NOMO-1 (cell line): Measurements from ENCODE around the gene PODXL.
"Not testable (repeated sequence)": the region's sequence is repeated elsewhere in the genome, so short reads cannot be mapped to it uniquely, and the experiment has no call there.

ENCODE experiments used
- DNase-seq, 2 experiments: peaks; one replicate each; lab custom pipeline; 2025; ENCODE audit not compliant: unreplicated experiment in 2 of 2; lab: John Stamatoyannopoulos, UW

PODXL gene

GRCh38 chr7:131513245-131514061, 43.0 kb downstream of the PODXL start:
- peak; percentile 24 for DNase-seq

- DNase-seq: no peak
Observed at GRCh38 chr7:131511774-131512535, 44.5 kb downstream of the PODXL start.

GRCh38 chr7:131511071-131511470, 45.4 kb downstream of the PODXL start:
- no peak for DNase-seq

DNA sequence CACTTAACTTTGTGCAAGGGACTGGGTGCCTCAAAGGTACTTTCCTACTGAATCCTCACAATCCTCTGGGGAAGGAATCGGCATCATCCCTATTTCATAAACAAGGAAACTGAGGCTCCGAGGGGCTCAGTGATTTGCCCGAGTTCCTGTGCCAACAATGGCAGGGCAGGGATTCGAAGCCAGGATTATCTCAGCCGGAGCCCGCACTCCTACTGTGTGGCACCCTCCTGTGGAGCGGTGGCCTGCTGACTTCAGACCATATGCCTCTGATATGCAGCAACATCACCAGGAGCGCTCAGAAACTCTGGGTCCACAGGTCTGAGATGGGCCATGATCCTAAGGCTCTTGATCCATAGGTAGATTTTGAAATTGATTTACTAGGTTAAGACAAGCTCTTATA, 46.6 kb downstream of the PODXL start:
- no peak for DNase-seq

DNA sequence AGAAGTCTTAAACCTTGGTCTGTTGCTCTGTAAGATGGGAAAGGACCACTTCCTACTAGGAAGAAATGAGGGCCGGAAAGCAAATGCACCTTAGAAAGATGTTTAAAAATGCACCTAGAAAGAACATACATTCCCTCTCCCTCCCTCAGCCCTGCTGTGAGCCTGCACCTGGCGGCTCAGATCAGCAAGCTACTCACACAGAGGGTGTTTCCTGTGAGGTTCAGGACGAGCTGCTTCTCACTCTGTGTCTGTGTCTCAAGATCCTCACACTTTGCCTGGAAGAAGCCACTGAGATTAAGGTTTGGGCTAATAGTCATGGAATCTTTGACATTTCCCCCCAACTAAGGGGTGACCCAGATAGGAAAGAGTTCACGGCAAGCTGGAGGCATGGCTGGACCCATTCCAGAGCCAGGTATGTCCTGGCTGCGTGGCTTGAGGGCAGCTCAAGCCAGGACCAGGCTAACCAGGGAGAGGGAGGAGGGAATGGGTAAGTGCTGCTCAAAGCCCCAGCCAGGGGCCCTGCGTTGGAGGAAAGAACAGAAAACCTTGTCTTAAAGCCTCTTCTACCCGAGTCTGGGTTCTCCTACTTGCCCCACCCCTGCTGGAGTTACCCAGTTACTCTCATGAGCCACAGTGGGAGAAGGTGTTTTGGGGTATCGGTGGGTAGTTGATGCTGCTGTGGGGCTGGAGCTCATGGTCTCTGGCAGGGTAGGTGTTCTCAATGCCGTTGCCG, 47.5 kb downstream of the PODXL start:
- DNase-seq: no peak

- DNase-seq: peak; percentile 10 to 34
Observed at GRCh38 chr7:131507592-131508331, 48.7 kb downstream of the PODXL start.

DNA sequence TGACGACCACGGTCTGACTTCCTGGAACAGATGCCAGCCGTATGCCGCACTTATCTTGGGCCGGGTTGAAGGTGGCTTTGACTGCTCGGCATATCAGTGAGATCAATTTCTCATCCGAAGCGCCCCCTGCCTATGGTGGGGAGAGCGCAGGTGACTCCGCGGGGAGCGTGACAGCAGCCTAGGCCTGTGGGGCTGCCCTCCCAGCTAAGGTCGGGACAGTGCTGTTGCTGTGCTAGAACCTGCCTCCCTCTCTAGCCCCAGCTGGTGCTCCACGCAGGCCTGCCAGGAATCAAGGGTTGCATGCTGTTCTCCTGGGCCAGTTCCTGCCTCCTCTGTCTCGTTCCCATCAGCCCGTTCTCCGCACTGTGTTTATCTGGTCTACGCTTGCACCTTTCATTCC, 49.8 kb downstream of the PODXL start:
- no peak for DNase-seq

DNA sequence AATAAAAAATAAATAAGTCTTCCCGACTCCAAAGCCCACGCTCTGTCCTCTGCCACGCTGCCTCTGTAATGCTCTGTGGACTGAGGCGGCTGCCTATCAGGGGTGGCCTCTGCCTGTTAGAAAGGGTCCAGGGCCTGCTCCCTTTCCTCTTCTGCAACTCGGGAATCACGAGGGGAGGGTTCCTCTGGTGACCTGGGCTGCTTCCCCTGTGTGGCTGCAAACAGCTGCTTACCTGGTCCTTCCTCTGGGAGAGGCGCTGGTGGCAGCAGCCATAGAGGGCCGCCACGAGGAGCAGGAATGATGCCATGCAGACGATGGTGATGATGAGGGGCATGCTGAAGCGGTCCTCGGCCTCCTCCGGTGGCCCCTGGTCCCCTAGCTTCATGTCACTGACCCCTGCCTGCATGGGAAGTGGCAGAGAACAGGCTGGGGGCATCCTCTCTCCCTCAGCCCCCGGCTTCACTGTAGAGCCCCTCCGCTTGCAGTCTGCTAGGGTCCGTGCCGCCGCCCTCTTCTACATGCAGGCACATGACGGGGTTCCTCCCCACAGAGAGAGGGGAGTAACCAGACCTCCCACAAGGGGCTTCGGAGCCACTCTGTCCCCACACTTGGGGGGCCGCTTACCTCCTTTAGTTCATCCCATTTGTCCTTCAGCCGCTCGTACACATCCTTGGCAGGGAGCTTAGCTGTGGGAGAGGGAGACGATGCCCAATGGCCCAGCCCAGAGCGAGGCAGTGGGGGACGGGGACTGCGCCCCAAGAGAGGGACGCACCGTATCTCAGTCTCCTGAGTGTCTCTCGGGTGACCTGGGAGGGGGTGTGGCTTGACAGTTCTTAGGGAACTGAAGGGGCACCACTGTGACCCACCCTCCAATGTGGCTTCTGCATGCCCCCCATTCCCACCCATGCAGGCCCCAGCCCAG, 50.5 kb downstream of the PODXL start:
- no peak for DNase-seq

- DNase-seq: not testable (repeated sequence)
Observed at GRCh38 chr7:131505037-131505620, 51.3 kb downstream of the PODXL start.

GRCh38 chr7:131504157-131504899, 52.1 kb downstream of the PODXL start:
- DNase-seq: no peak

DNA sequence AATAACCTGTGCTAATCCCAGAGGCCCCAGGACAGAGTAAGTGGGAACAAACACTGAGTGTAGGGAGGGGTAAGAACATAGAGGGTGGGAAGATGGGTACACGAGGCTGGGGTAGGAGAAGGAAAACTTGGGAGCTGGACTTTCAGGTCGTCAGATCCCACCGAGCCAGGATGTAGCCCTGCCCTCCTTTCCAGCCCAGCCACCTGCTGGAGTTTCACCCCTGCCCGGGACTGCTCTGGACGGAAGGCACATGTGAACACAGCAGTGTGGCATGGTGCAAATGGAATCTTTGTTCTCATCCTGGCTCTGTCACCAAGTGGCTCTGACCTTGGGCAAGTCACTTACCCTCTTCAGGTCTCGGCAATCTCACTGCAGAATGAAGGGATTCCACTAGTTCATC, 52.8 kb downstream of the PODXL start:
- no peak for DNase-seq

DNA sequence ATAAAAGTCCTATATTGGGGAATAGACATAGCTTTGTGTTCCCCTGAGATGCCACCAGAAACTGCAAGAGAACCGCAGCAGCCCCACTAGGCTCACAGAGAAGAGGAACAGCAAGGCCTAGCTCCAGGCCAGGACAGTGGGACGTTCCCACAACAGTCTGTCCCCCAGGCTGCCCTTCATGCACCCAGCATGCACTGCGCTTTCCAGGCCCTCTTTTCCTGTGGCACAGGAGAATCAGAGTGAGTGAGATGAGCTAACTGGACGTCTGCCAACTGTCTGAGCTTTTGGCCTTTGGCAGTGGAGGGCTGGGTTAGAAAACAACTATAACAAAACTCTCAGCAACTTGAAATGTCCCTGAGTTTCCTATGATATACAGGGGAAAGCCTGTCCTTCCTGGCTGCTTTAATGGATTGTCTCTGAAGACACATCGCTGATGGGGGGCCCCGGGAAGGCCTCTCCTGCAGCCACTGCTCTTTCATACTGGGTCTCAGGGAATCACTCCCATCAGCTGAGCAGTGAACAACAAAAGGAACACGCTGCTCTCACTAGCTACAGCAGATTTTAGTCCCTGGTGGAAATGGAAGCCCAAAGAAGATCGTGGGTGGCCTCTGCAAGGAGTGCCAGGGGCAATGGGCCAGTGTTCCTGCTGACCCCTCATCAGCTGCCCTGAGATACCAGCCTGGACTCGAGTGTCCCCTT, 53.5 kb downstream of the PODXL start:
- DNase-seq: no peak

DNA sequence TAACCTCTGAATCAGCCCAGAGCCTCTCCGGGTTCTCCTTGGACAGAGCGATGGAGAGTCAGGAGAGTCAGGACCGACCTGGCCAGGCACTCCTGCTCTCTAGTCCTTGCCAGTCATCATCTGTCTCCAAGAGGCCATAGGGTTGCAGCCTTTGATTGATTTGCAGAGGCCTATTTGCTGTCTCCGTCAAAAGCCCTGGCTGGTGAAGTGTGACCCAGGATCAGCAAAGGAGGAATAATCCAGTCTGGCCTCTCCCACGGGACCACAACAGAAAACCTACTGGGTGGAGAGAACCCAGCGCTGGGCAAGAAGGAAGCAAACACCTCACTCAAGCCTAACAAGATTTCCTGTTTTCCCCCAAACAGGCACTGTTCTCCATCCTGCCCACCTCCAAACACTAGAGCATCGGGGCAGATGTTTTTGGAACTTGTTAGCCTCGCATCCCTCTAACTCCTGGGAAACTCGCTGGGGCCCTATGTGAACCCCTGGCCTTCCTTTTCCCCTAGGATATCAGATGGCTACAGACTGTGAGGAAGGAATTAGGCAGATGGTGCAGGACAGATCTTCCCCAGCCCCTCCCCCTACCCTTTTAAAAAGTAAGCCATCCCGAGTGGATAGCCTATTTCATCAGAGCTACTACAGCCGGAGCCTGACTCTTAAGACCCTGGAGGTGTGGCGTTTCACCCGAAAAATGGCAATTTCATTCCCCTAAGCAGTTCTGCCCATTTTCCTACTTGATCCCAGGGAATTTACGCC, 54.3 kb downstream of the PODXL start:
- no peak for DNase-seq

- DNase-seq: no peak
Observed at GRCh38 chr7:131501422-131501821, 55.0 kb downstream of the PODXL start.

- DNase-seq: no peak
Observed at GRCh38 chr7:131500357-131500756, 56.1 kb downstream of the PODXL start.

- DNase-seq: no peak
Observed at GRCh38 chr7:131499801-131500200, 56.6 kb downstream of the PODXL start.

DNA sequence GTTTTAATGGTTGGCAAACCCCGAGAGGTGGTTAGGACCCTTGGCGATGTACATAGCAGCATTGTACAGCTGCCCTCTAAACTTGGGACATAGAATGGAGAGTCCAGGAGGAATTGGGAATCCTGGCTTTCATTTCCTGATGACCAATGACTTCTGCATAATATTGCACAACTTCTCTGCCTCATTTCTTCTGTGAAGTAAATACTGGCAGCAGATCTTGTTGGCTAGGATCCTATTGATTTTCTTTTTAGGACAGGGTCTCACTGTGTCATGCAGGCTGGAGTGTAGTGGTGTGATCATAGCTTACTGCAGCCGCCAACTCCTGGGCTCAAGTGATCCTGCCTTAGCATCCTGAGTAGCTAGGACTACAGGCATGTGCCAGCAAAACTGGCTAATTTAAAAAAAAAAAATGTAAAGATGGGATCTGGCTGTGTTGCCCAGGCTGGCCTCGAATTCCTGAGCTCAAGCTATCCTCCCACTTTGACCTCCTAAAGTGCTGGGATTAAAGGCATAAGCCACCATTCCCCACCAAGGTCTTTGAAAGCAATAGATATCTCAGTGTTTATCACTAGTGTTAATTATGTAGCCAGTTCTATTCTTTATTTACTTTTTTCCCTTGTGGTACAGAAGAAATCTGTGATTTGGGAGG, 58.1 kb downstream of the PODXL start:
- DNase-seq: no peak
